ENCODE data around the gene CDK2.
"Not testable (repeated sequence)": the region's sequence is repeated elsewhere in the genome, so short reads cannot be mapped to it uniquely, and the experiment has no call there.

Gene CDK2

DNA sequence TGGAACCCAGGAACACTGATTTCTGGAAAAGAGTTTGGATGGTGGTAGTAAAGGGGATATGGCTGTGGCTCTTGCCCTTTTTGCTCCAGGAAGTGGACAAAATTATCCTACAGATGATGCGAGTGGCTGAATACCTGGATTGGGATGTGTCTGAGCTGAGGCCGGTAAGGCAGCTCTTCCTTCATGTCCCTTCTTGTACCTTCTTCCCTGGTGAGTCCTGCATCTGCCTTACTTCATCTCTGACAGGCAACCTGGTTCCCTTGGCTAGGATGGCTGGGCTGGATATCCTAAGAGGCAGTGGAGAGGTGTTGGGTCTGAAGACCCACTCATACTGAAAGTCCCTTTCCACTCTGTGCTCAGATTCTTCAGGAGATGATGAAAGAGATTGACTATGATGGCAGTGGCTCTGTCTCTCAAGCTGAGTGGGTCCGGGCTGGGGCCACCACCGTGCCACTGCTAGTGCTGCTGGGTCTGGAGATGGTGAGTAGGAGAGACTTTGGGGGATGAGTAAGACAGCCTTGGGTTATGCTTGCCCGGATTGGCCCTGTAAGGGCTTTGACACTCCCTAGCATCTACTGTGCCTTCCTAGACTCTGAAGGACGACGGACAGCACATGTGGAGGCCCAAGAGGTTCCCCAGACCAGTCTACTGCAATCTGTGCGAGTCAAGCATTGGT, 27.7 kb upstream of the CDK2 start:
- no peak for DNase-seq (ENCODE audit: low spot score)

DNA sequence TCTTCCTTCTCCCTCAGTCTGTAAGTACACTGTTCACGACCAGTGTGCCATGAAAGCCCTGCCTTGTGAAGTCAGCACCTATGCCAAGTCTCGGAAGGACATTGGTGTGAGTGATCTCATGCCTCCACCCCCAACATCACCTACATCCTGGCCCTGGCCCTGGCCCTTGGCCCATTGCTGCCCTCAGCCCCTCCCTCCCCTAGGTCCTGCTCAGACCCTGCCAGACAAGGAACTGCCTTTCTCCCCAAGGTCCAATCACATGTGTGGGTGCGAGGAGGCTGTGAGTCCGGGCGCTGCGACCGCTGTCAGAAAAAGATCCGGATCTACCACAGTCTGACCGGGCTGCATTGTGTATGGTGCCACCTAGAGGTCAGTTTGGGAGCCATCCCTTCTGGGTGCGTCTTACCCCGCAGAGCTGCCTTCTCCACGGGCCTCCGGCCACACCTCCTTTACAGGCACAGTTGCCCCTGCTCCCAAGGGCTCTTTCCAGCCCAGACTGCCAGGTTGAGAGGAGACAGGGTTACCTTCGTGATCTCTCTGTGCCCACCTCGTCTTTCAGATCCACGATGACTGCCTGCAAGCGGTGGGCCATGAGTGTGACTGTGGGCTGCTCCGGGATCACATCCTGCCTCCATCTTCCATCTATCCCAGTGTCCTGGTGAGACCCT, 26.4 kb upstream of the CDK2 start:
- DNase-seq (ENCODE audit: low spot score) = peak; percentile 91

DNA sequence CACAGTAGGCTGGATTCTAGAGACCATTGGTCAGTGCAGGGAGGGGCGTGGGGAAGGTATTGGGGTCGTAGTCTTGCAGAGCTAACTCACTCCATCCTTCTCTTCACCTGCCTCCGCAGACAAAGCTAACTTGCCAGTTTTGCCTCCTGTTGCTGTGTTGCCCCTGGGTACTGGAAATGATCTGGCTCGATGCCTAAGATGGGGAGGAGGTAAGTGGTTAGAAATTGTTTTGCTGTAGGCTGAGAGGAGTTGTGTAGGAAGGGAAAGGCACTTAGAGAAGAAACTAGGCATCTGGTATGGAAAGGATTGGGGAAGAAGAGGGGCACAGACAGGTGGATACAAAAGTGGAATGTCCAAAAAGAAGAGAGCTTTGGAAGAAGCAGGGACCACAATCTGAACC, 24.6 kb upstream of the CDK2 start:
- DNase-seq (ENCODE audit: low spot score) = no peak

DNA sequence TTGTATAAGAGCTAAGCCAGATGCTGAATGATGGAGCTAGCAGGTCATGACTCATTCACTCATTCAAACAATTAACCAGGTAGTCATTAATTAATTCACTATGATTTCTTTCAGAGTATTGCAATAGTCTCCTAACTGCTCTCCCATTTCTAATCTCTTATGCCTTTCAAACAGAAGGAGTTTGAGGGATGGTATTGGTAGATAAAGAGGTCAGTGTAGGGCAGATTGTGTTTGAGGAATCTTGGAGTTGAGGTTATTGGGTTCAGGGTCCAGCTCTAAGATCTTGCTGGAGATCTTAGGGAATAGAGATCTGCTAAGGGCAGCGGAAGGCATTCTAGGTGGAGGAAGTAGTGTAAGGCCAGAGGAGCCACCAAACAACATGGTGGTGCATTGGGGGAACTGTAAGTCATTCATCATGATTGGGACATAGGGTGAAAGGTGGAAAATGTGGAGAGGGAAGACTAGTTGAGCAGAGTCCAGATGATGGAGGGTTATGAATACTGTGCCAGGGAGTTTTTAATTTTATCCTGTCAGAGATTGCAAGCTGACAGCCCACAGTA, 24.0 kb upstream of the CDK2 start:
- DNase-seq (ENCODE audit: low spot score) = no peak

DNA sequence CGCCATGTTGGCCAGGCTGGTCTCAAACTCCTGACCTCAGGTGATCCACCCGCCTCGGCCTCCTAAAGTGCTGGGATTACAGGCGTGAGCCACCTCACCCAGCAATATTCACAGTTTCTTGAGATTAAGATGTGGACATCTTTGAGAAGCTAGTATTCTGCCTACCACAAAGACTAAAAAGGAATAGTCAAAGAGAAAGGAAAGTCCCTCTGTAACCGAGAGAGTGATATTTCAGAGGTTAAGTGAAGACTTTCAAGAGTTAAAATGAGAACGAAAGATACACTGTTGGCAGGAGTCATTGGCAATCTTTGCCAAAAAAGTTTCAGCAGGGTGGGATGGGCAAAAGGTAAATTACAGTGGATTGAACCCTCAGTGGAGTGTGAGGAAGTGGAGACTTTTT, 20.1 kb upstream of the CDK2 start:
- DNase-seq (ENCODE audit: low spot score) = no peak

DNA sequence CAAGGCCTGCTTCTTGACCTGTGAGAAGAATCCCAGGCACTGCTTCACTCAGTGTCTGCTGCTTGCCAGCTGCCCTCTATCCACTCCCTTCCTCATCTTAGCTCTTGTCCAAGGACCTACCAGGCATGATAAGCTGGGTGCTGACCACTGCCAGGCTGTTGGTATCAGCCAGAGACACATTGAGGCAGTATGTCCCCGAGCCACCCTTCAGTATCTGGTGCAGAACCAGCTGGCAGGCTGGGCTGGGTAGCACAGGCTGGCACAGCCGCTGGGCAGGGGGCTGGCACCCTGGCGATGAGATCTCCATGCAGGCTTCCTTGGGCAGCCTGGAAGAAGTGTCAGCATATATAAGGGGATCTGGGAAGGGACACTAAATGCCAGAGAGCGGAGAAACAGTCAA, 11.3 kb upstream of the CDK2 start:
- DNase-seq (ENCODE audit: low spot score) = no peak

DNA sequence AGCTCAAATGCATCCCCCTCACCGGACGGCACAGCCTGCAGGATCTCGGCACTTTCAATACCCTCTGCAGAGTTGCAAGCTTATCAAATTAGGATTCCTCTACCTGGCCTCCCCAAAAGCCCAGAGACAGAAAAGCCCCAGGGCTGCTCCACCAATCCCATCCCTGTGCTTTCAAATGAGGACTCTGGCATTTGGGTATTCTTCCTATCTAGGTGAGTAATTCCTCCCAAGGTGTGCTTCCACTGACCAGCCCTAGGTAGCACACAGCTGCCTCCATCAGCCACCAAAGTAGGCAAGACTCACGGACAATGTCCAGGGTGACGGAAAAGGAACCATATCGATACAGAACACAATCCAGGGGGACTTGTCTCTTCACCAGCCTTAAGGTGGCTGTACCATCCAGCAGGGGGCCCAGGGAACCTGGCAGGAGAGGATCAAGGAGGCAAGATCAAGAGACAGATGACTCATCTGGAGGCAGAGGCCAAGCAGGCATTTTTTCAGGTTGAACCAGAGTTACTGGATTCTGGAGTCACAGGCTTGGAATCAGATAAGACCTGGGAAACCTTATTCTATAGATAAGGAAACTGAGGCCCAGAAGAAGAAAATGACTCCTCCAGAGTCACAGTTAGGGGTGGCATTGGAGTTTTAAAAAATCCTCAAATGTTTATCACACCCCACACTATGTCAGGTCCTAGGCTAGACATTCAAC, 10.7 kb upstream of the CDK2 start:
- peak; percentile 56 for DNase-seq (ENCODE audit: low spot score)

DNA sequence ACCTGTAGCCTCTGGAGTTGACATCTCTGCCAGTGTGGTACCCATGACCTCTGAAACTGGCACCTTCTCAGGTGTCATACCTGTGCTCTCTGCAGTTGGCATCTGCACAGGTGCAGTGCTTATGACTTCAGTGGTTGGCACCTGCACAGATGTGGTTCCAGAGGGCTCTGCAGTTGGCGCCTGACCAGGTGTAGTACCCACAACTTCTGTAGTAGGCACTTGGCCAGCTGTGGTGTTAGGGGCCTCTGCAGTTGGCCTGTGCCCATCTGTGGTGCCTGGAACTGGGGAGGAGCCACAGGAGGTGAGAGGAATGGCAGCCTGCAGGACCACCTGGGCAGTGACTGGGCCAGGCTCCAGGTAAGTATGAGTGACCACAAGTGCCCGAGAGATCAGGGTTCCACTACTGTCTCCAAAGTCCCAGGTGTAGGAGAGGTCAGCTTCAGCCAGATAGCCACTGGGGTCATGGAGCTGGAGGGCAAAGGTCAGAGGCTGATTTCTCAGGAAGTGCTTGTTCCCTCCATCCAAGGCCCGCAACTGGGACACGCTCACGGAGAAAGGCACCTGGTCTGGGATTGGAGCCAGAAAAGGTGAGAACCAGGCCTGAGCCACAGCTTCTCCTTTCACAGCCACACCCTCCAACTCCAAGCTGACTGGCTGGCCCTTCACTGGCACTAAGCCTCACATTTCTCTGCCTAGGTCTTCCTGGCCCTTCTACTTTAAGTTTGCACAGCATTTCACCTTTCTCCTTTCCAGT, 9.3 kb upstream of the CDK2 start:
- DNase-seq (ENCODE audit: low spot score) = no peak

DNA sequence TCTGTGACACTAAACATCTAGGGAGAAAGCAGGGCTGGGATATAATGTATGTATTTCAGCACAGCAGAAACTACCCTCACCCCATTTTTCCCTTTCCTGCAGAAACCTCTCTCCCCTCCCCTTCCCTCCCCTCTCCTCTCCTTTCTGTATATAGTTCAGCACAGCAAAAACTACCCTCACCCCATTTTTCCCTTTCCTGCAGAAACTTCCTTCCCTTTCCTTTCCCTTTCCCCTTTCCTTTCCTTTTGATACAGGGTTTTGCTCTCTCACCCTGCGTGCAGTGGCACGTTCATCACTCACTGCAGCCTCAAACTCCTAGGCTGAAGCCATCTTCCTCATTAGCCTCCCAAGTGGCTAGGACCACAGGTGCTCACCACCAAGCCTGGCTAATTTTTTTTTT, 2.9 kb upstream of the CDK2 start:
- no peak for DNase-seq (ENCODE audit: low spot score)

DNA sequence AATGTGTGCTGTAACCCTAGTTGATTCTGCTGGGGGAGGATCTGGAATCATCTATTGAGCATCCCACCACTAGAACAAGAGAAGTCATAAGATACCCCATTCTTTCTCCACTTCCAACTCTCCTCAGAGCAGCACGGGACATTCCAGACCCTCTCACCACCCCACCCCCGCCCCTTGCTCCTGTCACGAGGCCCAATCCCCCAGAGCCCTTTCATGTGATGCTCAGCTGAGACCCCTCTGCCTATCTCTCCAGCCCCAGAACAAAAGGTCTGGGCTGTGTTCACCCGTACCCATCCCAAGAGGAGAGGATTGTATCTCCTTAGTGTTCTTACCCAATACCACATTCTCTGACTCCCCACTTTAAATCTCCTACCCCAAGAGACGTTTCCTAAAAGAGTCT, 1.4 kb upstream of the CDK2 start:
- no peak for DNase-seq (ENCODE audit: low spot score)

DNA sequence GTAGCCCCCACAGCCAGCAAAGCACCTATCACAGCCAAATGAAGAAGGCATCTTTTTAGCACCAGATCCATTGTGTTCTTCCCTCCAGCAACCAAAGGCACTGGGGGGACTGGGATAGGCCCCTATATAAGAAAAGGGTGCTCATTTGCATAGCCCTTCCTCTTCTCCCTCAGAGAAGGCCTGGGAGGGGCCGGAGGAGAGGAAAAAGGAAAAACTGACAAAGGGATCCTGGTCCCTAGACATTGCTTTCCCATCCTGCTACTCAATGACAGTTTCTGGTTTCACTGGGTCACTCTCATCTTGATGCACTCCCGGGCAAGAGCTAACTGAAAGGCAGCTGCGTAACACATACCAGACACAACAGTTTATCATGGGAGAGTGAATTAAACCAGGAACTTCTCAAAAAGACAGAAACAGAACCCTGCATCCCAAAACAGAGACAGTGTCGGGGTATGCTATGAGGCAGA, 656 bp upstream of the CDK2 start, which contains the start of gene PMEL:
PMEL (minus strand) TSS at position 102 of the 467 bp plus-strand sequence; CDS start at position 71, 31 bp downstream.
- peak; percentile 47 for DNase-seq (ENCODE audit: low spot score)

DNA sequence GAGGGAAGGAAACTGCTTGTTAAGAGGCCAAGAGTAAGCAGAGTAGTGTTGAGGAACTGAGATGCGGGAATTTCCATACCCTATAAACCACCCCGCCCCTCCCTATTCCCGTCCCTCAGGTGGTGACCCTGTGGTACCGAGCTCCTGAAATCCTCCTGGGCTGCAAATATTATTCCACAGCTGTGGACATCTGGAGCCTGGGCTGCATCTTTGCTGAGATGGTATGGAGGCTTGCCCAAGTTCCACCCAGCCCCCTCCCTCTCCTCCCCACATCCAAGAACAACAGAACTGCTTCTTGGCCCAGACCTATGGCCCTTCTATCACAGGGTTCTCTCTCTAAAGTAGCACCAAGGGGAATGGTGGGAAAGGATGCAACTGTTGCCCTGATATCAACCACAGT, 2.7 kb downstream of the CDK2 start:
- no peak for DNase-seq (ENCODE audit: low spot score)

DNA sequence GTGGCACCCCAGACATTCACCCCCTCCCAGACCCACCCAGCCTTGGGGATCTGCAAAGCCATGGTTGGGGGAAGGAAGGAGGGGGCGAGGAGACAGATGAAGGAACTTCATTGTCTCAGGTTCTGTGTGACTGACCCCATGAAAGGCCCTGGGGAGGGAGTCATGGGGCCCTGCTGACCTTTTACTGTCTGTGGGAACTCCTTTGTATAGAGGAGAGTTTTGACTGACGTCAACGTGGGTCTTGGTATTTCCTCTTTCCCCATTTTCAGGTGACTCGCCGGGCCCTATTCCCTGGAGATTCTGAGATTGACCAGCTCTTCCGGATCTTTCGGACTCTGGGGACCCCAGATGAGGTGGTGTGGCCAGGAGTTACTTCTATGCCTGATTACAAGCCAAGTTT, 4.1 kb downstream of the CDK2 start:
- no peak for DNase-seq (ENCODE audit: low spot score)

DNA sequence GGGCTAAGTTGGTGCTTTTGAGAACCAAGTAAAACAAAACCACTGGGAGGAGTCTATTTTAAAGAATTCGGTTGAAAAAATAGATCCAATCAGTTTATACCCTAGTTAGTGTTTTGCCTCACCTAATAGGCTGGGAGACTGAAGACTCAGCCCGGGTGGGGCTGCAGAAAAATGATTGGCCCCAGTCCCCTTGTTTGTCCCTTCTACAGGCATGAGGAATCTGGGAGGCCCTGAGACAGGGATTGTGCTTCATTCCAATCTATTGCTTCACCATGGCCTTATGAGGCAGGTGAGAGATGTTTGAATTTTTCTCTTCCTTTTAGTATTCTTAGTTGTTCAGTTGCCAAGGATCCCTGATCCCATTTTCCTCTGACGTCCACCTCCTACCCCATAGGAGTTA, 5.4 kb downstream of the CDK2 start:
- no peak for DNase-seq (ENCODE audit: low spot score)

DNA sequence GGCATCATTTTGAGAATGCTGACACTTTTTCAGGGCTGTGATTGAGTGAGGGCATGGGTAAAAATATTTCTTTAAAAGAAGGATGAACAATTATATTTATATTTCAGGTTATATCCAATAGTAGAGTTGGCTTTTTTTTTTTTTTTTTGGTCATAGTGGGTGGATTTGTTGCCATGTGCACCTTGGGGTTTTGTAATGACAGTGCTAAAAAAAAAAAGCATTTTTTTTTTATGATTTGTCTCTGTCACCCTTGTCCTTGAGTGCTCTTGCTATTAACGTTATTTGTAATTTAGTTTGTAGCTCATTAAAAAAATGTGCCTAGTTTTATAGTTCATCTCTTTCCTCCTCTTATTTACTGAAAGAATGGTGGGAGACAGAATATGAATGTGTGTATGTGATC, 5.8 kb downstream of the CDK2 start:
- no peak for DNase-seq (ENCODE audit: low spot score)

DNA sequence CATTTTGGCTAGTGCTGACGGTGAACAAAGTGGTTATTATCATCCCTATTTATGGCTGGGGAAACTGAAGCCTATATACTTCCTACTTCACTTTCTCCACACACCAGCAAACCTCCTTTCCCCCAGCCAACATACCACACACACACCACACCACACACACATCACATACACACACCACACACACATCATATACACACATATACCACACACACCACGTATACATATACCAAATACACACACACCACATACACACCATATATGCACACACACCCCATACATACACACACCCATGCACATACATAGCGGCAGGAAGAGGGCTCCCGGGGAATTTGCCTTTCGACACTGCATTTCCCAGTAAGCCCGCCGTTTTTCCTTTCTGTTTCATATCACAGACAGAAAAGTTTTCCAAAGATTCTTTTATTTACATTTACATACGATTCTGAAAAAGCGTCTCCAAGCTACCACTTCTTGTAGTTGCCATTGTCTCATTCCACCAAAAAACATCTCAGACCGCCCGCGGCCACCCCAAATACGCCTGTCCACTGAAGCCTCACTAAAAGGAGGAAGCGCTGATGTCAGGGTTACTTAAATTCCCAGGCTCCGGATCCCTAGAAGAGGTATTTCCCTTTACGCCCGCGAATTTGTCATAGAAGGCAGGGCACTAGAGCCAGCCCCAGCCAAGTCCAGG, 6.4 kb downstream of the CDK2 start:
- no peak for DNase-seq (ENCODE audit: low spot score)

DNA sequence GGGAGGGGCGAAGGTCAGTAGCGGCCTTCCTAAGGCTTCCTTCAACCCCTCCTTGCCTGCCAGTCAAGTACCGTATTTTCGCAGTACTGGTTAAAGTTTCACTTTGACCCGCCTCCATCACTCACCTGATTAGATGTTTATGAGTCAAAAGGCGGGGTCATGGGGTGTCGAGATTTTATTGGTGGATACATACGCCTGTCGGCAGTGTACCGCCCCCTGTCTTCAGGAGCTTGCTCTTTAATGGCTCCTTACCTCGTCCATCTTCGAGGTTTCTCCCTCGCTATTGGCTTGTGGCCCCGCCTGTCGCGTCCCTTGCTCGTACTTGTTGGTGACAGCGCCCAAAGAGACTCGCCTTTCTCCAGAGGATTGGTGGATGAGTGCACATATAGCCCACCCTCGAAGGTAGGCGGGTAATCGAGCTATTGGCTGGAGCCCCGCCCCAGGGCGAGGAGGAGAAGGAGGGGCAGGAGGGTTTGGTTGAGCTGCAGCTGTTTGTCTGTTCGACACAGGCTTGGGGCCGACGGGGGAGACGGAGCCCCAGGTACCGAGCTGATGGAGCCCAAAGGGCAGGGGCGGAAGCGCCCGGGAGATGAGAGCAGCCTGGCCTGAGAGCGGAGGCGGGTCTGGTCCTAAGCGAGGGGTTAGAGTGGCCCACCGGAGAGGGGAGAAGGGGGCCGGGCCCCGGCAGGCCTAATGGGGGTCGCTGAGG, 7.1 kb downstream of the CDK2 start, which contains the start of gene RAB5B:
RAB5B (plus strand) TSS at position 480 of the 709 bp plus-strand sequence. CDS start 12,883 bp downstream, outside the sequence.
- DNase-seq (ENCODE audit: low spot score) = peak; percentile 100

DNA sequence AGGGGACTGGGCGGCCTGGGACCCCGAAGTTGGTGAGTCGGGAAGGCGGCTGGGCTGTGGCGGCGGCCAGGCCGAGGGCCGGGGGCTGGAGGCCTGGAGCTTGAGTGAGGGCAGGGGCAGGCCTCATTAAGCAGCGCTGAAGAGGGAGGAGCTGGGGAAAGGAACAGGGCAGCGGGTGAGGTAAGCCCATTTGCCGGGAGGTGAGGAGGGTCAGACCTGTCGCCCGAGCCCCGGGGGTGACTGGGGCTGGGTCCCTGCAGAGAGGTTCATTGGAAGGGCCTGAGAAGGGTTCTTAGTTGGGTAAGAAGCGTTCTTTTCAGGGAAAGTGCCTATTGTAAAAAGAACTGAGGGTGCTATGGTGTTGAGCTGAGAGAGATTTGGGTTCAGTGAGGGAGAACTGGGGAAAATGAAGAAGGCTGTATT, 7.7 kb downstream of the CDK2 start:
- peak; percentile 60 for DNase-seq (ENCODE audit: low spot score)

DNA sequence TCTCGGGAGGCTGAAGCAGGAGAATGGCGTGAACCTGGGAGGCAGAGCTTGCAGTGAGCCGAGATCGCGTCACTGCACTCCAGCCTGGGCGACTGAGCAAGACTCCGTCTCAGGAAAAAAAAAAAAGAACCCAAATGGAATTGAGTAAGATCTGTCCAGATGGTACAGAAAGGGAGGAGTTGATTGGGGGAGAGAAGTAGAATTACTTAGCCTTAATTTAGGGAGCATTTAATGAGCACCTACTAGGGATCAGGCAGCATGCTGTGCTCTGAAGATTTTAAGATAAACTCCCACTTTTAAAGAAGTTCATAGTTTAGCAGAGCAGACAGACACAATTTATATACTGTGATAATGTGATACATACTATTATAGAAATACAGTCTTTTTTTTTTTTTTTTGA, 11.8 kb downstream of the CDK2 start:
- DNase-seq (ENCODE audit: low spot score) = no peak

DNA sequence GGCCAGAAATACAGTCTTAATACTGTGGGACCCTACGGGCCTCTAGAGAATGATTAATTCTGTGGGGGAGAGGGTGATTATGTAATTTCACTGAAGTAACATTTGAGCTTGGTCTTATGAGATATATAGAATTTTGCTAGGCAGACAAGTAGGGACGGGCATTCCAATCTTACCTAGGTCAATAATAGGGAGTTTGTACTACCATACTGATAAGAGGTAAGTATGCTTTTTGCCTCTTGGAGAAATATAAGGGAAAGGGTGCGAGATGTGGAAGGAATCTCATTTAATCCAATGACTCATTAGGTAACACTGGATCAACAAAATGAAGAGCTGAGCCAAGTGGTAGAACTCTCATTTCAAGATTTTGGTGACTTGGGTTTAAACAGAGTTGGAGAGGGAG, 12.4 kb downstream of the CDK2 start:
- no peak for DNase-seq (ENCODE audit: low spot score)

DNA sequence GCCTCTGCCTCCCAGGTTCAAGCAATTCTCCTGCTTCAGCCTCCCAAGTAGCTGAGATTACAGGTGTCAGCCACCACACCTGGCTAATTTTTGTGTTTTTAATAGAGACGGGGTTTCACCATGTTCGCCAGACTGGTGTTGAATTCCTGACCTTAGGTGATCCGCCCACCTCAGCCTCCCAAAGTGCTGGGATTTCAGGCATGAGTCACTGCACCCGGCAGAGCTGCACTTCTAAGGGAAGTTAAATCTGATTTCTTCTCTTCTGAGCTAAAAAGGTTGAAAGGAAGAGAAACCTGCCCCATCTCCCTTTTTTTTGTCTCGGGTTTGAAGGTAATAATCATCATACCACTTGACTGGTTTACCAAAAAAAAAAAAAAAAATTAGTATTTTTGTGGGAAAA, 15.3 kb downstream of the CDK2 start:
- not testable (repeated sequence) for DNase-seq (ENCODE audit: low spot score)

Data from NAMALWA (cell line).